Colonic mucosa (tissue), 4 donors: ENCODE measurements around the gene PLD1. TPM values are rescaled to one million over a fixed set of nuclear protein-coding genes. Genes with fewer than 3 reads are reported as not detected.

ENCODE experiments used
- DNase-seq: peaks from one replicate; pipeline ENCODE4 v3.0.0-alpha.2; 2020
- H3K27ac ChIP-seq: fragments of 200-600 bp; one replicate; pipeline ENCODE4 v1.8.0; 2021
- H3K27me3 ChIP-seq: fragments of 200-600 bp; one replicate; pipeline ENCODE4 v1.8.0; 2021
- H3K36me3 ChIP-seq: fragments of 200-600 bp; one replicate; pipeline ENCODE4 v1.8.0; 2021
- H3K4me1 ChIP-seq: fragments of 200-600 bp; one replicate; pipeline ENCODE4 v1.8.0; 2021; ENCODE audit warnings: mild to moderate bottlenecking
- H3K4me3 ChIP-seq: fragments of 200-600 bp; one replicate; pipeline ENCODE4 v1.8.0; 2021
- H3K9ac ChIP-seq, 2 donors: one replicate each; pipeline ENCODE4 v1.7.0; 2013; ENCODE audit warnings: control low read depth in 2 of 2, low read depth in 2 of 2, low read length in 2 of 2
- H3K9me3 ChIP-seq: fragments of 200-600 bp; one replicate; pipeline ENCODE4 v1.8.0; 2021
- CTCF ChIP-seq: fragments of 200-600 bp; IDR thresholded peaks from one replicate; pipeline ENCODE4 v1.8.0; 2022; ENCODE audit warnings: antibody characterized with exemption, mild to moderate bottlenecking
- intact Hi-C: fragments of 100-400 bp; cut with DNase I; formaldehyde crosslinking; loops from one replicate; pipeline ENCODE4 v1.14.1; 2022
- total RNA-seq, 2 donors: library from RNA; stranded (reverse); fragmentation: NEBNext Ultra II Directional in 1 of 2; extraction: Animal tissue kit (Norgen Biotek cat#: 25700) in 1 of 2; gene quantifications; one replicate each; pipeline ENCODE4 v1.2.1, GENCODE V29; 2021
- donor health status: healthy.
- donor health status: DM: no; HTN: no; CAD: no.
- donor health status: DM: no; HTN: no; CAD: no.

The PLD1 gene
- total RNA-seq, 2 donors from 2014 or later: 49.6 to 81.3 TPM

- TF ChIP-seq CTCF: no peak
Measured at GRCh38 chr3:171809611-171809860, 747 bp downstream of the PLD1 start.

GRCh38 chr3:171807806-171808205 lies 2.5 kb downstream of the PLD1 start:
- H3K9me3 ChIP-seq: no peaks in the 10 kb centered on the region
- H3K9ac ChIP-seq: no peak overlapping the region
- TF ChIP-seq CTCF: no peak
- peaks cover 4% of the 10 kb centered on the region for H3K4me1 ChIP-seq
- no peaks in the 10 kb centered on the region for H3K36me3 ChIP-seq
- no peak overlapping the region for H3K4me3 ChIP-seq
- no peak overlapping the region for H3K27ac ChIP-seq
- intact Hi-C loops: no loop called here
- no peak for DNase-seq
- no peaks in the 10 kb centered on the region for H3K27me3 ChIP-seq

More at GRCh38 chr3:171809611-171809860, 747 bp downstream of the PLD1 start:
- Histone ChIP-seq H3K9ac (peak overlapping the region; percentile 72 to 92), H3K36me3 (no peaks in the 10 kb centered on the region), H3K27ac (peak overlapping the region; percentile 96), H3K4me1 (peaks cover 4% of the 10 kb centered on the region), H3K4me3 (peak overlapping the region; percentile 69), H3K27me3 (no peaks in the 10 kb centered on the region), H3K9me3 (no peaks in the 10 kb centered on the region)
- peak; percentile 81 for DNase-seq
- intact Hi-C loops: no loop called here

- Histone ChIP-seq H3K4me1 (peaks cover 4% of the 10 kb centered on the region), H3K4me3 (no peak overlapping the region), H3K27ac (peak overlapping the region; percentile 70), H3K9ac (no peak overlapping the region), H3K36me3 (no peaks in the 10 kb centered on the region), H3K9me3 (no peaks in the 10 kb centered on the region), H3K27me3 (no peaks in the 10 kb centered on the region)
- no peak for TF ChIP-seq CTCF
- intact Hi-C loops: no loop called here
- no peak for DNase-seq
Measured at GRCh38 chr3:171807129-171807675, 3.1 kb downstream of the PLD1 start.

GRCh38 chr3:171806200-171807128 lies 3.8 kb downstream of the PLD1 start:
- DNase-seq: no peak
- intact Hi-C loops: no loop called here
- peaks cover 4% of the 10 kb centered on the region for H3K4me1 ChIP-seq
- no peaks in the 10 kb centered on the region for H3K9me3 ChIP-seq
- TF ChIP-seq CTCF: no peak
- H3K9ac ChIP-seq: peak overlapping the region in 1 of 2 donors; percentile 52
- no peaks in the 10 kb centered on the region for H3K27me3 ChIP-seq
- H3K4me3 ChIP-seq: no peak overlapping the region
- H3K27ac ChIP-seq: peak overlapping the region; percentile 70
- no peaks in the 10 kb centered on the region for H3K36me3 ChIP-seq

- intact Hi-C loops: no loop called here
- TF ChIP-seq CTCF: no peak
- Histone ChIP-seq H3K4me3 (no peak overlapping the region), H3K27me3 (no peaks in the 10 kb centered on the region), H3K4me1 (peaks cover 4% of the 10 kb centered on the region), H3K27ac (peak overlapping the region; percentile 70), H3K9ac (no peak overlapping the region), H3K36me3 (no peaks in the 10 kb centered on the region), H3K9me3 (no peaks in the 10 kb centered on the region)
- DNase-seq: no peak
Measured at GRCh38 chr3:171805687-171806086, 4.6 kb downstream of the PLD1 start.
